ENCODE measurements around the gene GABRG3.

The GABRG3 gene

GRCh38 chr15:27057904-27058645 is 87.1 kb downstream of the GABRG3 start:
- in situ Hi-C loops (cut with HindIII; ENCODE audit: low pct_unique_long_range_greater_than_20kb, low sequenced_read_pairs) = no loop called here
- peak in 1 of 2 experiments; percentile 29 for DNase-seq (ENCODE audit: low read depth in 1 of 2, low spot score in 1 of 2)

GRCh38 chr15:27058939-27059338 is 88.0 kb downstream of the GABRG3 start:
- TF ChIP-seq JUND (IDR thresholded peaks at IDR 0.05; ENCODE audit: low read depth) = no peak
- in situ Hi-C loops (cut with HindIII; ENCODE audit: low pct_unique_long_range_greater_than_20kb, low sequenced_read_pairs) = no loop called here
- no peak for DNase-seq (ENCODE audit: low read depth in 1 of 2, low spot score in 1 of 2)

More at GRCh38 chr15:27057904-27058645, 87.1 kb downstream of the GABRG3 start:
- no peak for TF ChIP-seq JUND (IDR thresholded peaks at IDR 0.05; ENCODE audit: low read depth)

- in situ Hi-C loops (cut with HindIII; ENCODE audit: low pct_unique_long_range_greater_than_20kb, low sequenced_read_pairs) = no loop called here
- TF ChIP-seq JUND (IDR thresholded peaks at IDR 0.05; ENCODE audit: low read depth) = no peak
- peak; percentile 16 to 65 for DNase-seq (ENCODE audit: low read depth in 1 of 2, low spot score in 1 of 2)
Measured at GRCh38 chr15:27059610-27060202, 88.7 kb downstream of the GABRG3 start.

GRCh38 chr15:27061739-27062138 is 90.8 kb downstream of the GABRG3 start:
- DNase-seq (ENCODE audit: low read depth in 1 of 2, low spot score in 1 of 2) = no peak
- in situ Hi-C loops (cut with HindIII; ENCODE audit: low pct_unique_long_range_greater_than_20kb, low sequenced_read_pairs) = no loop called here
- TF ChIP-seq JUND (IDR thresholded peaks at IDR 0.05; ENCODE audit: low read depth) = no peak

- in situ Hi-C loops (cut with HindIII; ENCODE audit: low pct_unique_long_range_greater_than_20kb, low sequenced_read_pairs) = no loop called here
- DNase-seq (ENCODE audit: low read depth in 1 of 2, low spot score in 1 of 2) = no peak
- no peak for TF ChIP-seq JUND (IDR thresholded peaks at IDR 0.05; ENCODE audit: low read depth)
Measured at GRCh38 chr15:27062951-27063350, 92.0 kb downstream of the GABRG3 start.

- in situ Hi-C loops (cut with HindIII; ENCODE audit: low pct_unique_long_range_greater_than_20kb, low sequenced_read_pairs) = no loop called here
- DNase-seq (ENCODE audit: low read depth in 1 of 2, low spot score in 1 of 2) = no peak
- TF ChIP-seq JUND (IDR thresholded peaks at IDR 0.05; ENCODE audit: low read depth) = no peak
Measured at GRCh38 chr15:27064080-27064479, 93.1 kb downstream of the GABRG3 start.

- TF ChIP-seq JUND (IDR thresholded peaks at IDR 0.05; ENCODE audit: low read depth) = no peak
- no peak for DNase-seq (ENCODE audit: low read depth in 1 of 2, low spot score in 1 of 2)
- in situ Hi-C loops (cut with HindIII; ENCODE audit: low pct_unique_long_range_greater_than_20kb, low sequenced_read_pairs) = no loop called here
Measured at GRCh38 chr15:27065151-27065550, 94.2 kb downstream of the GABRG3 start.

GRCh38 chr15:27065785-27066184 is 94.8 kb downstream of the GABRG3 start:
- no peak for DNase-seq (ENCODE audit: low read depth in 1 of 2, low spot score in 1 of 2)
- TF ChIP-seq JUND (IDR thresholded peaks at IDR 0.05; ENCODE audit: low read depth) = no peak
- in situ Hi-C loops (cut with HindIII; ENCODE audit: low pct_unique_long_range_greater_than_20kb, low sequenced_read_pairs) = no loop called here

- no peak for TF ChIP-seq JUND (IDR thresholded peaks at IDR 0.05; ENCODE audit: low read depth)
- in situ Hi-C loops (cut with HindIII; ENCODE audit: low pct_unique_long_range_greater_than_20kb, low sequenced_read_pairs) = no loop called here
- DNase-seq (ENCODE audit: low read depth in 1 of 2, low spot score in 1 of 2) = no peak
Measured at GRCh38 chr15:27066446-27066845, 95.5 kb downstream of the GABRG3 start.

- TF ChIP-seq JUND (IDR thresholded peaks at IDR 0.05; ENCODE audit: low read depth) = no peak
- DNase-seq (ENCODE audit: low read depth in 1 of 2, low spot score in 1 of 2) = no peak
- in situ Hi-C loops (cut with HindIII; ENCODE audit: low pct_unique_long_range_greater_than_20kb, low sequenced_read_pairs) = no loop called here
Measured at GRCh38 chr15:27067175-27067574, 96.2 kb downstream of the GABRG3 start.

- no peak for DNase-seq (ENCODE audit: low read depth in 1 of 2, low spot score in 1 of 2)
- in situ Hi-C loops (cut with HindIII; ENCODE audit: low pct_unique_long_range_greater_than_20kb, low sequenced_read_pairs) = no loop called here
Measured at GRCh38 chr15:27070841-27071240, 99.9 kb downstream of the GABRG3 start.

GRCh38 chr15:27074179-27074578 is 103.2 kb downstream of the GABRG3 start:
- DNase-seq (ENCODE audit: low read depth in 1 of 2, low spot score in 1 of 2) = no peak
- TF ChIP-seq JUND (IDR thresholded peaks at IDR 0.05; ENCODE audit: low read depth) = no peak
- in situ Hi-C loops (cut with HindIII; ENCODE audit: low pct_unique_long_range_greater_than_20kb, low sequenced_read_pairs) = no loop called here

More at GRCh38 chr15:27070841-27071240, 99.9 kb downstream of the GABRG3 start:
- TF ChIP-seq JUND (IDR thresholded peaks at IDR 0.05; ENCODE audit: low read depth) = no peak

- in situ Hi-C loops (cut with HindIII; ENCODE audit: low pct_unique_long_range_greater_than_20kb, low sequenced_read_pairs) = no loop called here
- TF ChIP-seq JUND (IDR thresholded peaks at IDR 0.05; ENCODE audit: low read depth) = no peak
- no peak for DNase-seq (ENCODE audit: low read depth in 1 of 2, low spot score in 1 of 2)
Measured at GRCh38 chr15:27077790-27078189, 106.8 kb downstream of the GABRG3 start.

Measured in T47D (cell line).